ENCODE data around the gene CAP1. TPM values are rescaled to one million over a fixed set of nuclear protein-coding genes. Genes with fewer than 3 reads are reported as not detected.
A peak's percentile ranks its signal among the peaks of the same experiment; 100 is the strongest.
"Not testable (repeated sequence)": the region's sequence is repeated elsewhere in the genome, so short reads cannot be mapped to it uniquely, and the experiment has no call there.

CAP1 gene
- total RNA-seq, 1 donor from 2014 or later: 441 TPM

- TF ChIP-seq CTCF (IDR thresholded peaks at IDR 0.05; ENCODE audit: insufficient read depth, low read length, poor library complexity, severe bottlenecking): no peak
- no peaks in the 10 kb centered on the region for H3K36me3 ChIP-seq (ENCODE audit: control insufficient read depth, insufficient read depth, low read length)
- no peaks in the 10 kb centered on the region for H3K27me3 ChIP-seq (ENCODE audit: control insufficient read depth, insufficient read depth, low read length)
- DNase-seq (ENCODE audit: low read depth): no peak
- H3K4me3 ChIP-seq (ENCODE audit: low read depth, low read length): no peak overlapping the region
Observed at GRCh38 chr1:40079774-40080400, 39.4 kb downstream of the CAP1 start.

- H3K4me3 ChIP-seq (ENCODE audit: low read depth, low read length): no peak overlapping the region
- H3K27me3 ChIP-seq (ENCODE audit: control insufficient read depth, insufficient read depth, low read length): no peaks in the 10 kb centered on the region
- DNase-seq (ENCODE audit: low read depth): no peak
- TF ChIP-seq CTCF (IDR thresholded peaks at IDR 0.05; ENCODE audit: insufficient read depth, low read length, poor library complexity, severe bottlenecking): no peak
- no peaks in the 10 kb centered on the region for H3K36me3 ChIP-seq (ENCODE audit: control insufficient read depth, insufficient read depth, low read length)
Observed at GRCh38 chr1:40081871-40082270, 41.3 kb downstream of the CAP1 start.

GRCh38 chr1:40084750-40085149, 44.2 kb downstream of the CAP1 start:
- not testable (repeated sequence) for H3K27me3 ChIP-seq (ENCODE audit: control insufficient read depth, insufficient read depth, low read length); H3K36me3 ChIP-seq (ENCODE audit: control insufficient read depth, insufficient read depth, low read length); H3K4me3 ChIP-seq (ENCODE audit: low read depth, low read length)
- peak; percentile 72 for TF ChIP-seq CTCF (IDR thresholded peaks at IDR 0.05; ENCODE audit: insufficient read depth, low read length, poor library complexity, severe bottlenecking)
- DNase-seq (ENCODE audit: low read depth): peak; percentile 35

- Histone ChIP-seq H3K4me3 (ENCODE audit: low read depth, low read length) (no peak overlapping the region), H3K36me3 (ENCODE audit: control insufficient read depth, insufficient read depth, low read length) (no peaks in the 10 kb centered on the region), H3K27me3 (ENCODE audit: control insufficient read depth, insufficient read depth, low read length) (no peaks in the 10 kb centered on the region)
- no peak for DNase-seq (ENCODE audit: low read depth)
- no peak for TF ChIP-seq CTCF (IDR thresholded peaks at IDR 0.05; ENCODE audit: insufficient read depth, low read length, poor library complexity, severe bottlenecking)
Observed at GRCh38 chr1:40090652-40091355, 50.3 kb downstream of the CAP1 start.

GRCh38 chr1:40092241-40092640, 51.7 kb downstream of the CAP1 start:
- no peak for TF ChIP-seq CTCF (IDR thresholded peaks at IDR 0.05; ENCODE audit: insufficient read depth, low read length, poor library complexity, severe bottlenecking)
- no peaks in the 10 kb centered on the region for H3K27me3 ChIP-seq (ENCODE audit: control insufficient read depth, insufficient read depth, low read length)
- no peaks in the 10 kb centered on the region for H3K36me3 ChIP-seq (ENCODE audit: control insufficient read depth, insufficient read depth, low read length)
- no peak overlapping the region for H3K4me3 ChIP-seq (ENCODE audit: low read depth, low read length)
- no peak for DNase-seq (ENCODE audit: low read depth)
